ENCODE data around the gene HSP90AA1.

- TF ChIP-seq PAX5 (IDR thresholded peaks at IDR 0.05; ENCODE audit: insufficient read depth, low read length, severe bottlenecking) (no peak), POLR2A (IDR thresholded peaks at IDR 0.05; ENCODE audit: low read depth, low read length) (no peak), TAF1 (IDR thresholded peaks at IDR 0.05; ENCODE audit: low read depth, low read length) (no peak), POLR2AphosphoS5 (IDR thresholded peaks at IDR 0.05; ENCODE audit: low read depth, low read length) (no peak), POU2F2 (IDR thresholded peaks at IDR 0.05; ENCODE audit: low read depth, low read length) (no peak)
These were observed 10.7 kb upstream of the HSP90AA1 start for GRCh38 chr14:102097441-102098135.

Measured in GM12891 (cell line).